NK-92 (cell line): ENCODE results near the gene LRRC8B.

Experiments used
- DNase-seq: peaks from one replicate; lab custom pipeline; 2025; ENCODE audit not compliant: unreplicated experiment; lab: John Stamatoyannopoulos, UW

LRRC8B gene

DNA sequence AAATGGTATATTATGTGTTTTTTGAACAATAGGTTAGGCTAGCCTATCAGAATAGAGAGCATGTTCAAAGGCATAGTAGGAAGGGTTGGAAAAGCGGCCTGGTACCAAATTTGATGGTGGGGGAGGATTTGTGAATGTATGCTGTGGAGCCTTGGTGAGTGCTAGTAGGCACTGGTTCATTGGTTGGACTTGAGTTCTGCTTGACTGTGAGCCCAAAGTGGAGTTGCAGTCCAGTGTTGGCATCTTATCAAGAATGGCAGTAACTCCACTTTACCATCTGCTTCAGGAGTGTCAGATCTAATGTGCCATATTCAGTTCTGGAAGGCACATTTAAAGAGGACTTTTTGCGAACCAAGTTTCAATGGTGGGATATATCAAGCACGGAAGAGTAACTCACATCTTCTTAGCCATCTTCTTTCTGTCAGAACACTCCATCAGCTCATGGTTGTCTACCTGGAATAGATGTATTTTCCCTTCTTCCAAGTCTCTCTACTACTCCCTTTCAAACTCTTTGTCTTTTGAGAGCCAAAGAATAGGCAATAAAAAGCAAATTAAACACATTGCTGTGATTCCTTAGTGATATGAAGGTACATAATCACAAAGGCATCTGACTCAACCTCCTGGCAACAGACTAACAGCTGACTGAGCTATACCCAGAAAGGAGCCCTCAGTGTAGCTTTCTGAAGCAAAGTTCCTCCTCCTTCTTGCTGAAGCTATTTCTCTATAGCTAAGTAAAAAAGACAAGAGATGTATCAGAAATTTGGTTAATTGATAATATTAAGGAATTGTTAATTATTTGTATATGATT lies 21.7 kb downstream of the LRRC8B start:
- DNase-seq = no peak

DNA sequence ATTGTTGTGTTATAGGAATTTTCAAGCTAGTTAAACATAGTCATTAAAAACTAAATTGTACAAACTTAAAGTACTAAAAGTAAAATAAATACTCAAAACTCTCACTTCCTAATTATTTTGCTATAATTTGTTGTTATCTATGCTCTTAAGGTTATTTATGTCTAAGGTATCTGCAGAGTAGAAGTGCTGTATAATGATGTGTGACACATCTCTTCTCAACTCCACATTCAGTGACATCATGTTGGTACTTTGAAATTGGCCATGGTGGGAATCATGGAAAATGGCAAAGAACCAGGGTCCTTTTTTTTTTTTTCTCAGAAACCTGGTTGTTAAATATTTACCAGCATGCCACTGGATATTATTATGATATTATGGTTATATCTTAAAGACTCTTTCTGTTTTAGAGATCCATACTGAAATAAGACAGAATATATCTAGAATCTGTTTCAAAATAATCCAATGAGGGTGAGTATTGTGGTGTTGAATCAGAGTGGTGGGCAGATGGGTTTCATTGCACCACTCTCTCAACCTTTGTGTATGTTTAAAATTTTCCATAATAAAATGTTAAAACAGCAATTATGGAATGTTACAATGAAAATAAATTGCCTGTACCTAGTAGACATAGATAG lies 22.4 kb downstream of the LRRC8B start:
- DNase-seq = no peak

DNA sequence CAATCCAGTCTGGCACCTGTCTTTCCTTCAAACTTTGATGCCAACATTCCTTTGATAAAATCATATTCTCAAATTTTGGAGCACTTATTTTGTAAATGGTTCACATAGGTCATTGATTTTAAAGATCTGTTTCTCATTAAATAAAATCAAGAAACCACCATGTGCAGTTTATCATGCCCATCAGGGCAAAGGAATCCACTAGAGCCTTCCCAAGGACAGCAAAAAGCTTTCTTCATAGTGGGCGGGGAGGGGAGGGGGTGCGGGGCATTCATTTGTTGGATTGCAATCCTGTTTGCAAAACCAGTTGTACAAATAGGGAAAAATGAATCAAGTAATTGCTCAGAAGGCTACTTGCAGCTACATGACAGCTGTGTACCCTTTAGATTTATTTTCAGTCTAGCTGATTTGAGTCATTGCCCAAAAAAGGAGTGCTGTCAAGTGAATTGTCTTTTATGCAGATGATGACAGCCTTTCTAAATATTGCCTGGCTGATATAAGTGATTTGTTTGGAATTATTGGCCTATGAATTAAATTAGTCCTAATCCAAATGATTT lies 23.0 kb downstream of the LRRC8B start:
- DNase-seq = no peak

DNA sequence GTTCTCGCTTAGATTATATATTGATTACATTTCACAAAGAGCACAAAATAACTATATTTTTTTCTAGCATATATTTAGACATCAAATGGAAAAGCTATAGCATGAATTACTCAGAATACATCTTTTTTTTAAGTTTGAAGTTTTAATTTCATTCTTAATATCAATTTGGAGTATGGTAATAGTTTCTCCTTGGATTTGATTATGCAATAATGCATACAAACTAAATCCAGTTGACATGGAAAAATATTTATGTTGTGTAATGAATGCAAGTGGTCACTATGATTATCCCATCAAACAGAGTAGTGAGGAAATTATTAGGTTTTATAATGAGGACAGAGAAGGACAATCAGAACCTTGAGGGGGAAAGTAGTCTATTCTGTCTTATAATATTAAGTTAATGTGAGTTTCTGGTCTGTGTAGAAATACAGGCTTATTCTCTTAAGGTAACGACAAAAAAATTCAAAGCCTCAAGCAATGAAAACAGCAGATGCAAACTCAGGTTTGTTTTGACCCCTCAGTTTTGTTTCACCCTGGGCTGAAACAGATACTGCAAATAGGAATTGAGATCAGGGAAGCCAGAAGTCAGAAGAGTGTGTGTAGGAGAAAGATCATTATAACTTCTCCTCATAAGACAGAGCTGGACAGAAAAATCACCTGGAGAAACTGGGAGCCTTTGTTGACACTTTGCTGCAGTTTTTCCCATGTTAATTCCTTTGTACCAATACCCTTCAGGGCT lies 23.7 kb downstream of the LRRC8B start:
- DNase-seq = no peak

DNA sequence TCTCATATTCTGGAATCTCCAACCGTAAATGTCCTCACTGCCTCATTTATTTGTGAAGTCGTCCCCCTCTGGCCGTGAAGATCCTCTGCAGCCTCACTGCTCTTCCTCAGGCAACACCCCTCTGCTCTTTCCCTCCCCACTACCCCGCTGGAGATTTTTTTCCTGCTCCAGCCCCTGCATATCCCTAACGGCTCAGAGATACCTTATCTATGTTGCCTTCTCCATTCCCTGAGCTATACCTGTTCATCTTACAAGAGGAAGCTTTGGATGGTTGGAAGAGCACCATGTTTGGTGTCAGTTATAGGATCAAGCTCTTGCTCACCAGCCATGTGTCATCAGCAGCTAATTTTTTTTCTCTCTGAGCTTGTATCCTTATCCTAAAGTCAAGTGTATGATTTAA lies 26.4 kb downstream of the LRRC8B start:
- DNase-seq = no peak

DNA sequence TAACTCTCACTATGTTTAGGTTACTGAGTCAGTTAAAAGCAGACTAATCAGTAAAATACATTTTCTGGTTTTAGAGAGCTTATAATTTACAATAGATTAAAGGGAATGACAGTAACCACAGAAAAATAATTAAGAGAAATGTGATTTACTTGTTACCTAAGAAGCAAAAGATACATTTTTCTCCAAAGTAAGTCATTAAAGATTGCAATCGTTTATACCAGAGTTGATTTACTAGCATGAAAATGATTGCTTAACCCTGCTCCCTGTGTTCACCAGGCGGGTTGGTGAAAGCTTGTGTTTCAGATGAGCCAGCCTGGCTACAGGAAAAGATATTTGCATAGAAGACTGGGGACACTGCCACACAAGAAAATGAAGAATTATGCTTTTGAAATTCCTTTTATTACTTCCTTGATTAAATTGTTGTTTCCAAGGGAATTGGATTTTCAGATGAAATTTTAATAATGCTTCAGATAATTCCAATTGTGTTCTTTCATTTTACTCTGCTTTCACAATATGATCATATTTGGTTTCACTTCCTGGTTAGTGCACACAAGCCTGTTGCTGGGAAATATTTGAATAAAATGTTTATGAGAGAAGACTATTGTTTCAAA lies 27.9 kb downstream of the LRRC8B start:
- no peak for DNase-seq

DNA sequence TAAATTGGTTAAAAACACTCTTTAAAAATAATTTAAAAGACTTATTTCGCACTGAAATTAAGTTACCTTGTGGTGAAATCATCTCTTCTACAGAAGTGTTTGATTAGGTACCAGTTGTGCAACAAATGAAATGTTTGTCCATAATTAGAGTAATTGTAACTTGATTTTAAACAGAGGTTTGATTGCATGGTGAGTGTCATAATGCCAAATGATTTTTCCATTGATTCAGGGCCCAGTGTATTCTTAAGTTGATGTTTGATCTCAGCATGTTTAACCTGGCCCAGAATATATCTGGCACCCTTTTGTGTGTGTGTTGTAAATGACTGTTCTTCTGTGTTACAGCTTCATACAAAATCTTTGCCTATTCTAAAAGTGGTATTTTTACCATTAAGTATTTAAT lies 28.5 kb downstream of the LRRC8B start:
- no peak for DNase-seq

DNA sequence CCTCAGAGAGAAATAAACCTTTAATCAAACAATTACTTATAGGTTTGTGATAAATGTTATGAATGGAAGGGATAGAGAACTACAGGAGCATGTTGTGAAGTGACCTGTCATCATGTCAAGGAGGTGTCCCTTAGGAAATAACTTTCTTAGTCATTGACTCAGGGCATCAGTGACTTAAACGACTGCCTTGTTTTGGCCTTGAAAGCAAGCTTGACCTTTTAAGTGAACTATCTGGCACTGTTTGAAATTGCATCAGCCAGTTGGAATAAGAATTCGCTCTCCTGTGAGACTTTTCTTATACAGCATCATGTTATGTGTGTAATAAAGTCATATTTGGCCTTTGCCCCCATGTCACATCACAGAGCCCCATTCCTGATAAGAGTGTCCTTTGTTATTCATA lies 30.9 kb downstream of the LRRC8B start:
- DNase-seq = no peak

DNA sequence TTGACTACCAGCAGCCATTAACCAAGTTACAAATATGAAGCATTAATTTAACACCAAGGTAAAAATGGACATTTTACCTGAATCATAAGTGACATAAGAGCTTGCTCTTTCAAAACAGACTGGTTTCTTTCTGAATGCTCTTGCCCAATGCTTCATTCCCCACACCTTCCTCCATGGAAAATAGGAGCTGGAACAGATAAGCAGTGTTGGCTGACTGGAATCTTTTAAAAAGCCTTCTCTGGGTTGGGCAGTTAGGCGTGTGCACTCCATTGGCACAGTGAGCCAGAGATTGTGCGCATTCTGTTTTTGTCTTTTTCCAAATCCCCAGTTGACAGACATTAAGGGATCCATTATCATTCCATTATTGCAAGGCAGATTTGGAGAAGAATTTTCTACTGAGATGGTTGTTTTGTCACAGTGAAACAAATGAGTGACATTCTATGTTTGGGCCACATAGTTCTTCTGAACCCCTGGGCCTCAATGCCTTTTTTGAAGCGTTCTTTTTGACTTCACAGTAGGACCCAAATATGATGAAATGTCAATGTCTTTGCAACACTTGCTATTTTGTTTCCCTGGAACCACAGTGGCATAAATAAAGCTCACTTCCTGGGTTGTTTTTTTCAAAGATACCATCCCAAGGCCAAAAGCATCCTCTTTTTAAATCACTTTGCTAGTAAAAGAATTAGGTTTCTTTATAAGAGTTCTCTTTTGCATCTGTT lies 32.3 kb downstream of the LRRC8B start:
- DNase-seq = no peak

DNA sequence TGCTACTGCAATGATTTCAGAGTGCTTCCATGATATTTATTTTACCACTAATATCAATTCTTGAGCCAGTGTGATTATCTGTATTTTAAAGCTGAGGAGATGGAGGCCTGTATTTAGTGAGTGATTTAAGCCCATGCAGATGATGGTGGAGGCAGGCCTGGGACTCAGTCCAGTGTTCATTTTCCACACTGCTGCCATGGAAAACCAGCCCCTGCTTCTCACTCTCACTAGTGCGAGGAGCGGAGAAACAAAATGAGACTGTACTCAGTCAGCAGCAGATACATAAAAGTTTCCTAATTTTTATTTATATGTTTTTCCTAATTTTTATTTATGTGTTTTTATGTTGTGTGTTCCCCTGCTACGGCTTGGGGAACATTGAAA lies 32.8 kb downstream of the LRRC8B start:
- no peak for DNase-seq

DNA sequence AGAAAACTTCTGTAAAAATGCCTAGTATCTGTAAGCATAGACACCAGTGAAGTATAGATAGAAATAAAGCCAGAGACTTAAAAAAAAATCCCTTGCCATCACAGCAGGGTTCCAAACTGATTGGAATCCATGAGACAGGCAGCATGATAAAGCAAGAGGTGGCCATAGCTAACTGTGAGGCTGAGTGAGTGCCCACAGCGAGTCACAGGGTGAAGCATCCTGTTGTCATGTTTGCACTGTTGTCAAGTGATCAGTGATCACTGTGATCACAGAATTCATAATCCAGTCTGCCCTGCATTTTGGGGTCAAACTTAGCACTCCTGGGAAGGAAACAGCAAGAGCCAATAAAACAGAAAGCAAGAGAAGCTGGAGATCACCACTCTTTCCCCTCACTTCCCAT lies 33.3 kb downstream of the LRRC8B start:
- no peak for DNase-seq

DNA sequence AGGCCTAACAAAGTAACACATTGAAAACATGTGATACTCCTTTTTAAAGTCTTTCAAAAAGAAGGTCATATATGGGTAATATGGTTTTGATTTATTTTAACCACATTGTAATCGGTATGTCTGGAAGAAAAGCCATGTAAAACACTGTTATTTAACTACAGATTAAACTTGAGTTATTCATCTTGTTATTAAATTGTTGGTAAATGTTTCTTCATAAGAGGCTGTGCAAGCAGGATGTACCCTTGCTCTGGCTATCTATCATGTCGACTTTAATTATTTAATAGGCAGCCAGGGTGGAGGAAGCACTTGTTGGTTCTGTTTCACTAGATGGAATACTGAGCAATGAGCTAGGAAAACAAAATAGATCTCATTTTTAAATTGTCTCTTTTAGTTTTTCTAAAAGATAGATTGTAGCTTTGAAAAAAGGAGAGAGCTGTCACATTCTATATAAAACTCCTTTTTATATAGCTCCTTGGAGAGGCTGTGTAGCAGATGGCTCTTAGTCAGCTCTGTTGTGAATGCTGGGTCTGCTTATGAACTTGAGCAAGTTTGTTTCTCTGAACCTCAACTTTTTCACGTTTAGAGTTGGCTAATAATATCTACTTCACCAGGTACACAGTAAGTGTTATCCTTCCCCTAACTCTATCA lies 39.5 kb downstream of the LRRC8B start:
- DNase-seq = no peak

DNA sequence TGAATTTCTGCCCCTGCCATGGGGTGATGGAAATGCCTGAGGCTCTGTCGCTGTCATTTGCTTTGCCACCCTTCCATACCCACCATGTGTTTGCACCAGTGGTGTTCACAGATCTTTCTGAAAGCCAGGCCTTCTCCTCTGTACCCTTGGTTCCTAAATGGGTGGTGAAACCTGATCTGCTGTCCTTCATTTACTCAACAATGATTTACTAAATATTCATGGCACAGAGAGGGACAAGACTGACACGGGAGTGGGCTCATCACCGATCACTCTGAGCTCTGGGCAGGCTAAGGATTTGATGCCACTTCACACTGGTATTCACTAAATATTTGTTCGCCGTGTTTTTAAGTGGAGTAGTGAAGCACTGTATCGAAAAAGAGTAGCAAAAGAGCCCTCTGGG lies 40.9 kb downstream of the LRRC8B start:
- DNase-seq = no peak

DNA sequence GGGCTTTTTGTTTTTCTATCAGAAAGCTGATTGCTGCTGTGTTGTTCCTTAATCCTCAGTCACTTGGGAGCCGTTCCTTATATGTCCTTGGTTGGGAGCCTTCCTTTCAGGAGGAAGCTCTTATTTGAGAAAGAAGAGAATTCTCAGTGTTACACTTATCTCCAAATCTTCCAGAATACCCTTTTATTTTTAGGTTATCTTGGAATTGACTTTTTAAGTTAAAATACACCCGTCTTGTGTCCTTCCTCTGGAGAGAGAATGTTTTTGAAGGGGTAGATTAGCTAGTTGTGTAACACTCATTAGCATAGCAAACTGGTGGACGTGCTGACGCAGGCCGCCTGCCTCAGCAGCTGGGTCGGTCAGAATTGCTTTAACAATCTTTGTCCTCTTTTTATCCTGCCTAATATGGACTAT lies 42.1 kb downstream of the LRRC8B start:
- DNase-seq = no peak

DNA sequence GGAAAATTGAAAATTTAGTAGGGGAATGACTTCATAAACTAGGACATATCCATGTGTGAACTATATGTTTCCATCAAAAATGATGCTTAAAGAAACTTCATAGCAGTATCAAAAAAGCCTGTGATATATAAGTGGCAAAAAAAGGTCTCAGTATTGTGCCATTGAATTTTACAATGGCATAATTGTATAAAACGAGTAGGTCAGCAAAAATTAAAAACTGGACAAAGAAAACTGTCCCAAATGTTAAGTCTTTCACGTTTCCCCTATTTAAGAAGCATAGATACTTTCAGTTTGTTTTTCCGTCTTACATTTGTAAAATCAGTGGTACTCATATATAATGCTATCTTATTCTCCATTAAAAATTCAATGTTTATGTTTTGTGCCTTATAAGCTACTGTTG lies 43.2 kb downstream of the LRRC8B start:
- DNase-seq = no peak

DNA sequence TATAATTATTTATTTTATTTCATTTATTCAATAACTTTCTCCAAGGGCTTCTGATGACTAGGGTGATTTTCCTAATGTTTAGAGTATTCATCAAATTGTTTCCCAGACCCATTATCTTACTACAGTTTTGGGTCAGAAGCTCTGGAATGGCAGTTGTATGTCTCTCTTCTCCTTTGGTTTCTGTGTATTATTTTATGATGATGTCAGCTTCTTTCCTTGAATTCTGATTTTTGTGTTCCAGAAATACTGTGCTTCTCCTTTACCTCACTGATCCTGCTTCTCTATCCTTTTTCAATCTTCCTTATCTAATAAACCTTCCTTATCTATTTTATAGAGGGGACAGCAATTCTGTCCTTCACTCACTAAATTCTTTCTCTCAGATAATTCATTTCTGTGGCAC lies 48.8 kb downstream of the LRRC8B start:
- no peak for DNase-seq

DNA sequence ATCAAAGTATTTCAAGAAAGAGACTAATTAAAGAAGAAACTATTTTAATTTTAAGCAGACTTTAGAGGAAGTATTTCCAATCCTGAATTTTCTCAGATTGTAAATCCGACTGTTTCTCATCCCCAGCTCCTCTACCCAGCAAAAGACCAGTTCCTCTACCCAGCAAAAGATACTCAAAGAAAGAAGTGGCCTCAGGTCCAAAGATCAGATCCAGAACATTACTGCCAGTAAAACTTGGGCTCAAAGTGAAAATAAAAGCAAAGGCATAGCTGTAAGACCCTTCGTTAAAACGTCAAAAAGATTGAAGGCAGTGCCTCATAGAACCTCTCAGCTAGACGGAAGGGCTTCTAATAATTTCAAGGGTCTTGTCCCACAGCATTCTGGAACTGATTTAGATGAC lies 50.0 kb downstream of the LRRC8B start:
- no peak for DNase-seq

DNA sequence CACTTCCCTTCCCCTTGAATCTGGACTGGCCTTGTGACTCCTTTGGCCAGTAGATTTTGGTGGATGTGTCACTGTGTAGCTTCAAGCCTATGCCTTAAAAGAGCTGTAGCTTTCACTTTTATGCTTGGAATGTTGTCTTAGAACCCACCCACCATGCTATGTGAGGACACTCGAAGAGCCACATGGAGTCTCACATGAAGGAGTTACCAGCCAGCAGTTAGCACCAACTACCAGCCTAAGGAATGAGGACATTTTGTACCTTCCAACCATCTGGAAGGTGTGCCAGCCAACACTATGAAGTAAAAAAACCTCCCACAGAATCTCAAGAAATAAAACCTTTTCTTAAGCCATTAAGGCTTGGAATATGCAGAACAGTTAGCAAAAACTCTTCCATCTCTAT lies 50.6 kb downstream of the LRRC8B start:
- DNase-seq = no peak

DNA sequence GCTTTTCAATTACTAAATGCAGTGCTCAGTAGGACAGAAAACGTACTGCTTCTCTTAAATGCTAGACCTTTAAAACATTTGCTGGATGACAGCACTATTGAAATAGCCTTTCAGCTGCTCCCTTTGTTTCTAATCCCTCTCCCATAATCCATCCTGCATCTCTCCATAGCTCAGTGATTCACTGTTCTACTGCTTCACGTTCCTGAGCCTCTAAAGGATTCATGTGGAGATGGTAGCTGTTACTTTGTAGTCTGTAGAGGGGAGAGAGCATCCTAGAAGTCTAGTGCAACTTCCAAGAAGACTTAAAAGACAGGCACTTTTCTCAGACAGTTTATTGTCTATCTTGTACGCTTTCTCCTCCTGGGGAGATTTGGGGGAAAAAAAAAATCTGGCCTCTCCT lies 51.4 kb downstream of the LRRC8B start:
- no peak for DNase-seq

DNA sequence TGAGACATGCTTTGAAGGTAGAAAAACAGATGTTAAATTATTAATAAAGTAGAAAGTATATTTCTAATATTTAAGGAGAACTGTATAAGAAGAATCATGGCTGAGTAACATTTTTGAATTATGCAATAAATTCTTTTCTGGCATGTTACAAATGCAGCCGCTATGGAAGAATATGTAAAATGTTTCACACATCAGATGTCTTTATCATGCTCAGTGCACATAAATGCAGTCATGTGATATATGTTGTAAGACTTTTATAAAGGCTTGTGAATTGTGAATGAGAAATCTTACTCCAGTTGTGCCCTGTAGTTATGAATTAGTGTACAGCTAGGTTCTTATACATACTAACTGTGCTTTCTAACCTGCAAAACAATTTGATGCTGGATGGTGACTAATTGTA lies 53.5 kb downstream of the LRRC8B start:
- no peak for DNase-seq
